Measurements from ENCODE around the gene GPC3.
"Not testable (repeated sequence)": the region's sequence is repeated elsewhere in the genome, so short reads cannot be mapped to it uniquely, and the experiment has no call there.

Gene GPC3

GRCh38 chrX:133995759-133996158 is 10.4 kb upstream of the GPC3 start:
- DNase-seq (ENCODE audit: low spot score): no peak

GRCh38 chrX:133994576-133994975 is 9.2 kb upstream of the GPC3 start:
- DNase-seq (ENCODE audit: low spot score): no peak

- no peak for DNase-seq (ENCODE audit: low spot score)
These were observed 7.5 kb upstream of the GPC3 start for GRCh38 chrX:133992882-133993281.

- DNase-seq (ENCODE audit: low spot score): no peak
These were observed 6.4 kb upstream of the GPC3 start for GRCh38 chrX:133991814-133992213.

GRCh38 chrX:133991057-133991456 is 5.7 kb upstream of the GPC3 start:
- DNase-seq (ENCODE audit: low spot score): not testable (repeated sequence)

- DNase-seq (ENCODE audit: low spot score): no peak
These were observed 4.6 kb upstream of the GPC3 start for GRCh38 chrX:133989993-133990392.

GRCh38 chrX:133989490-133989889 is 4.1 kb upstream of the GPC3 start:
- no peak for DNase-seq (ENCODE audit: low spot score)

- DNase-seq (ENCODE audit: low spot score): no peak
These were observed 2.6 kb upstream of the GPC3 start for GRCh38 chrX:133988010-133988409.

GRCh38 chrX:133987188-133987587 is 1.8 kb upstream of the GPC3 start:
- DNase-seq (ENCODE audit: low spot score): no peak

- DNase-seq (ENCODE audit: low spot score): no peak
These were observed 731 bp upstream of the GPC3 start for GRCh38 chrX:133985967-133986683.

GRCh38 chrX:133984857-133985163 is 584 bp downstream of the GPC3 start:
- no peak for DNase-seq (ENCODE audit: low spot score)

- no peak for DNase-seq (ENCODE audit: low spot score)
These were observed 1.2 kb downstream of the GPC3 start for GRCh38 chrX:133983974-133984845.

GRCh38 chrX:133983256-133983973 is 2.0 kb downstream of the GPC3 start:
- DNase-seq (ENCODE audit: low spot score): no peak

- DNase-seq (ENCODE audit: low spot score): no peak
These were observed 3.5 kb downstream of the GPC3 start for GRCh38 chrX:133981924-133982323.

GRCh38 chrX:133980832-133981588 is 4.4 kb downstream of the GPC3 start:
- no peak for DNase-seq (ENCODE audit: low spot score)

GRCh38 chrX:133980406-133980805 is 5.0 kb downstream of the GPC3 start:
- no peak for DNase-seq (ENCODE audit: low spot score)

GRCh38 chrX:133979641-133980230 is 5.7 kb downstream of the GPC3 start:
- DNase-seq (ENCODE audit: low spot score): no peak

GRCh38 chrX:133973704-133974103 is 11.7 kb downstream of the GPC3 start:
- no peak for DNase-seq (ENCODE audit: low spot score)

GRCh38 chrX:133972916-133973315 is 12.5 kb downstream of the GPC3 start:
- DNase-seq (ENCODE audit: low spot score): no peak

- no peak for DNase-seq (ENCODE audit: low spot score)
These were observed 13.8 kb downstream of the GPC3 start for GRCh38 chrX:133971586-133971985.

GRCh38 chrX:133970076-133970475 is 15.3 kb downstream of the GPC3 start:
- DNase-seq (ENCODE audit: low spot score): no peak

- no peak for DNase-seq (ENCODE audit: low spot score)
These were observed 16.2 kb downstream of the GPC3 start for GRCh38 chrX:133969191-133969590.
